ENCODE measurements around the gene KCNJ12.
"Not testable (repeated sequence)": the region's sequence is repeated elsewhere in the genome, so short reads cannot be mapped to it uniquely, and the experiment has no call there.

The KCNJ12 gene

DNA sequence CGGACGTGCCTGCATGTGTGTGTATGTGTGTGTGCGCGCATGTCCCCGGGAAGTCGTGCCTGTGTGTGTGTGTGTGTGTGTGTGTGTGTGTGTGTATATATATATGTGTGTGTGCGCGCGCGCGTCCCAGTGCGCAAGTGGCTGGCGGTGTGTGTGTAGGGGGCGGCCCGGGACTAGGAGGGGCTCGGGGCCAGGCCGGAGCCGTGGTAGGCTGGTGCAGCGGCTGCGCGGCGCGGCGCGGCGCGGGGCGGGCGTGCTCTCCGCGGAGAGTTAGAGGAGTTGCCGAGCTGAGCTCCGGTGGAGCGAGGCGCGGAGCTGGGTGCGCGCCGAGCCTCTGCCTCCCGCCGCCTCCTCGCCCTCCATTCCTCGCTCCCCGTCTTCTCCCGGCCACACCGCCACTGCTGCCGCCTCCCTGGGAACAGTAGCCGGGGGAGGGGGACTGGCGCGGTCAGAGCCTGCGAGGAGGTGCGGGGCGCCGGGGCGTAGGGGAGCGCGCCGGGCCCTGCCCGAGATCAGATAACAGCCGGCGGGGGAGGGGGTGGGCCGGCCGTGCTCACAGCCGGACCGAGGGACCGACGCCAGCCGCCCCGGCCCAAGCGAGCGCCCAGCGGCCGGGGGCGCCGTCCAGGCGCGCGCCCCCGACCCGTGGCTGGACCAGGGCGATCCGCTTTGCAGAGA lies at the start of gene KCNJ12:
KCNJ12 (plus strand) TSS at position 277 of the 678 bp plus-strand sequence. CDS start 38,986 bp downstream, outside the sequence.
- no peak for DNase-seq (ENCODE audit: low spot score)

DNA sequence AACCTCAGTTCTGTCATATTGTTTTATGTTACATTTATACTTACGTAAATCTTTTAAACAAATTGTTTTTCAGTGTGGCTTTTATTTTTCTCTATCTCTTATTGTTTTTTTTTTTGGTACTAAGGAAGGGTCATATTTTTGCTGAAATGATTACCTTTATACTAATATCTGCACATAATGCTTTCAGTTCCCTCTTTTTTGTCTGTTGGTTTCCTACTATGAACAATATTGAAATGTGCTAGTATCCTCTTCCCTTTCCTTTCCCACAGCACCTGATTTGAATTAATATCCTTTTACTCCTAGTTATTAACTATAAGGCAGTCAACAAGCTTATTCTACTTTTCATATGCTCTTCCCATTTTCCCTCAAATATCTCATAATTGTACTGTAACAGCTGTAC lies 48.2 kb upstream of the KCNJ12 start:
- not testable (repeated sequence) for DNase-seq (ENCODE audit: low spot score)

DNA sequence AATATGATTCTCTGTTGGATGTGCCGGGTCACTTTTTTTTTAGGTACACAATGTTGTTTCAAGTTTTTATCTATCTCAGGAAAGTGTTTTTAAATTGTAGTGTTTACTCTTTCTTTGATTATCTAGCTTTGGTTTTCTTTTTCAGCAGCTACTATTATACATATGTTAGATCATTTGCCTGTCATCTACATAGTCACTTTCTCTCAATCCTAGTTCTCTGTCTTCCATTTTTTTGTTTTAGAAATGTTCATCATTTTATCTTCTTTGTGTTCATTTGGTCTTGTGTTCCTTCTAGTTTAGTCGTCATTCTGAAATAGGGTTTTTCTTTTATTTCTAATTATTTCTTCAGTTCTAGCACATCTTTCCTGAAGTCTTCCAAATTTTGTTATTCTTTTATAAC lies 47.4 kb upstream of the KCNJ12 start:
- DNase-seq (ENCODE audit: low spot score) = not testable (repeated sequence)

DNA sequence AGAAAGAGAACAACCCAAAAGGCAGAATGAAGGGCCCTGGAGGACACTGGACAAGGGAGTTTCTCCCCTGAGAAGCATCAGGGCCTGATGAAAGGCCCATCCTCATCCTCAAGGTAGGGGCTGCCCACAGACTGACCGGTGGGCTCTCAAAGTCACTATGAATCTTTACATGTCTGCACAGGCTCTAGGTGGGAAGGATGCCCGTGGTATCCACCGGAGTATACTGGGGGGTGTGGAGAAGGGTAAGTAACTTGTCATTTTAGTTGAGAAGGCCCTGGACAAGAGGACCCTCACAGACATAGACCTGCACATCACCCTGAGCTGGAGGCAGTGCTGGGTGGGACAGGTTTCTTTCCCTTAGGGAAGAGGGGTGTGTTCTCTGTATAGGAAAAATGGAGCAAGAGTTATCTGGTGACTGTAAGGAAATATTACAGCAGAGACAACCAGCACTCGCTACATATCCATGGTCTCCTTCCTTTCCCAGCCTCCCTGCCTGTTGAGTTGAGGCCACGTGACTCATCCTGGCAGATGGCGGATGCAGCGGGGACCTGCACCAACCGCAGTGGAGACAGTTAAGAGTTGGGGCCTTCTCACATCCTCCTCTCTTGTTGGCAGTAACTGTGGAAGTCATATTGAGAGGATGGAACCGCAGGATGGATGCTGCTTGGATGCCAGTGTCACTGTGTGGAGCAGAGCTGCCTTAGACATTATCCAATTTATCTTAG lies 45.6 kb upstream of the KCNJ12 start:
- no peak for DNase-seq (ENCODE audit: low spot score)

DNA sequence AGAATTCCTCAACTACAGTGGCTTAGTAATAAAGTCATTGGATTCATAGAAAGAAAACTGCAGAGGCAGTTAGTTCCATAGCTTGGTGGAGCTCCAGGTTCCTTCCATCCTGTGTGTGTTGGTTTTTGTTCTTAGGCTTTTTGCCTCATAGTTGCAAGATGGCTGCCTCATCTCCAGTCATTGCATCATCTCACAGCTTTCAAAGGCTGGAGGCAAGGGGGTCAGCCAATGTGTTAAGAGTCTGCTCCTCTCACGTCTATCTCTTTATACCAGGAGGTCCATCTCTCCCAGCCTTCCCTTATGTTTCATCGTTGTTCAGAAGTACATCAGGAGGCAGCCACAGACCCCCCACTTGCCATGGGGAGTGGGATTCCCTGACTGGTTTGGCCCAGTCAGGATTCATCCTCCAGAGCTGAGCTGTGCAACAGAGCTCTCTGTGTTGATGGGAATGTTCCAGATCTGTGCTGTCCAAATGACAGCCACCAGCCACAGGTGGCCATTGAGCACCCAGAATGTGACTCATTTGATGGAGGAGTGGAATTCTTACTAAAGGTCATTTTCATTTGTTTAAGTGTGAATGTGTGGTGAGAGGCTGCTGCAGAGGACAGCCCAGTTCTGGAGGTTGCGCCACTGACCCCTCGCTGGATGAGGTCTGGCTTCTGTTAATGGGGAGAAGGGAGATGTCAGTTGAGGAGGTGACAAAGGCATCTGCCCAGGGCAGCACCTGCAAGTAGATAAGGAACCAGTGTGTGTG lies 39.4 kb upstream of the KCNJ12 start:
- DNase-seq (ENCODE audit: low spot score) = not testable (repeated sequence)

DNA sequence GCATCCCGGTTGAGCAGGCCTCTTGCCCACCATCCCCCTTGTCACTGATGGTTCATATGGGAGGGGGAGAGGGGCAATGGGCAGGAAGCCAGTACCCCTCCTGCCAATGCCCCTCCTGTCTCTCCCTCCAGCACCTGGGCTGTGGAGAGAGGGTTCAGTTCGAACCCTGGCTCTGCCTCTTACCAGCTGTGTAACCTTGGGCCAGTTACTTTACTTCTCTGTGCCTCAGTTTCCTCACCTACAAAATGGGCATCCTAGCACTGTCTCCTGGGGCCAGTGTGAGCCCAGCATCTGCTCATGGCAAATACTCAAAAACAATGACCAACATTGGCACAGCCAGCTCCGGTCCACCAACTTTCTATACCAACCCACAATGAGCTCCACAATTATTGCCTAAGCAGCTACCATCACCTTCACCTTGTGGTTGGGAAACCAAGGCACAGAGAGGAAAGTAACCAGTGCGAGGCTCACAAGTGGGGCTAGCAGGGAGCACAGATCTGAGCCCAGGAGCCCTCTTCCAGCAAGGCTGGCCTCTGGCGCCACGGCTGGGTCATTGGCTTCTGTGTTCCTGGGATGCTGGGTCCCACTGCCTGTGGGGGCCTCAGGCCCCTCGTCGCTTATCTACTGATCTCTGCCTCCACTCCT lies 38.1 kb upstream of the KCNJ12 start:
- not testable (repeated sequence) for DNase-seq (ENCODE audit: low spot score)

DNA sequence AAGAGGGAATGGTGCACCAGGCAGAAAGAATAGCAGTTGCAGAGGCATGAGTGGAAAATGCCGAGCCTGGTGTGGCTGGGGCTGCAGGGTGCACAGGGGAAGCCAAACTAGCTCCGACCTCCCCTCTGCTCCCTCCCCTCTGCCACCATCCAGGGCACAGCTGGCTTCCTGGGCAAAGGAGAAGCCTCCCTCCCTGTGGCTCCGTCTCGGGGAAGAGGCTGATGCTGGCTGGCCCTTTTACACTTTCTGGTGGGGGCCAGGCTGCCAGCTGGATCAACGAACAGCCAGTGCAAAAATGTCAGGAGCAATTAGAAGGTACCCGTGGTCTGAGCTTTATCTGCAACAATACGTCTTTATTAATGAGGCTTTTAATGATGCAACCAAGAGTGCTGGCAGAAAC lies 37.1 kb upstream of the KCNJ12 start:
- no peak for DNase-seq (ENCODE audit: low spot score)

DNA sequence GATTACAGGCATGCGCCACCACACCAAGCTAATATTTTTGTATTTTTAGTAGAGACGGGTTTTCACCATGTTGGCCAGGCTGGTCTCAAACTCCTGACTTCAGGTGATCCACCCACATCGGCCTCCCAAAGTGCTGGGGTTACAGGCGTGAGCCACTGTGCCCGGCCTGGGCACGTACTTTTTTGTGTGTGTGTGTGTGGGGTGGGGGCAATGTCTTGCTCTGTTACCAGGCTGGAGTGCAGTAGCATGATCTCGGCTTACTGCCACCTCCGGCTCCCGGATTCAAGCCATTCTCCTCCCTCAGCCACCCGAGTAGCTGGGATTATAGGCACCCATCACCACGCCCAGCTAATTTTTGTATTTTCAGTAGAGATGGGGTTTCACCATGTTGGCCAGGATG lies 36.6 kb upstream of the KCNJ12 start:
- DNase-seq (ENCODE audit: low spot score) = not testable (repeated sequence)

DNA sequence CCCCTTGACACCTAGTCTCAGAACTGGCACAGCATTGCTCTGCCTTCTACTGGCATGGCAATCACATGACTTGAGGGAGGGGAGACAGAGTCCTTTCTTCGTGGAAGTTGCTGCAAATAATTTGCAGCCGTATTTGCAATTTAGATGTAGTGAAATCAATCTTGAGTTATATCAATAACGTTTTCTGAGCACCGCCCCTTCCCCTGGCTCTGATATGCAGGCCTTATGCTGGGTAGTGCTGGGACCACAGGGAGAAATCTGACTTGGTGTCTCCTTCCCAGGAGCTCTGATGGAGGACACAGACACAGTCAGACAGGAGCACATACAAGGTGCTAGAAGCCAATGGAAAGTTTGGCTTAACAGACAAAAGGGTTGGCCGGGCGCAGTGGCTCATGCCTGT lies 35.8 kb upstream of the KCNJ12 start:
- DNase-seq (ENCODE audit: low spot score) = not testable (repeated sequence)

DNA sequence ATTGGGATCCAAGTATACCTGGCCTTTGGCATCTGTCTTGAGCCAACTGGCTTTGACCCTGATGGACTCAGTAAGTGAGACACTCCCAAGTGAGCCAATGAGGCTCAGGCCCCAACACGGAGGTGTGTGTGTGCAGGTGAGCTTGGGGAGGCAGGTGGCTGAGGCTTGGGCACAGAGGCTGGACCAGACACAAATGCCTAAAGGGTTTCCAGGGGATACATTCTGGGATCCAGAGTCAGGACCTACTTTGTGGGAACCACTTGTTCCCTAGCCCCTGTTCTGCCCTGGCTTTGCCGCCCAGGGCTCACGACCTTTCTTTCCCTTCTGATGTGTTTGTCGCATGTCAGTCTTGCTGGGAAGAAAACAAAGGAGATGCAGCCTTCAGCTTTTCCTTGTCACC lies 34.9 kb upstream of the KCNJ12 start:
- not testable (repeated sequence) for DNase-seq (ENCODE audit: low spot score)

DNA sequence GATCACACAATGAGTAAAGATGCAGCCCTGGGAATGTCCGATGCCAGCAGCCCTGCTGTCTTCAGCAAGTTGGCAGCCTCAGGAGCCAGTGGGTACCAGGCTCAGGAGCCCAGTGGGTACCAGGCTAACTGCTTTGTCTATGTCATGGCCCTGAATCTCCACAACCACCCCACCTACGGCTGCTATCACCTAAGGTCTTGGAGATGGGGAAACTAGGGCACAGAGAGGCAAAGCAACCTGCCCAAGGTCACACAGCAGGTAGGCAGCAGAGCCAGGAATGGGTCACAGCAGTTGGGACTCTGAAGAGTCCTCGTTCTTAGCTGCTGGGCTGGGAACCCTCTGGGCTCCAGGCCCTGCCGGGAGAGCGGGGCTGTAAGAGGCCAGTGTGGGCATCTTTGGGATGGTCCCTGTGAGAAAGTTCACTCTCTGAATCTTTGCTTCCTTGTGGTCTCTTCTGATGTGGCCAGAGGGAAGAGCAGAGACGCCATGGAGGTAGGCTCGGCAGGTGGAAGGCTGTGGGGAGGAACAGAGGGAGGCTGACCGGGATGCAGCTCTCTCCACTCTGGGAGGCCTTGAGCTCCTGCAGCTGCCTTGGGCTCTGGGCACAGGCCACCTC lies 34.1 kb upstream of the KCNJ12 start:
- DNase-seq (ENCODE audit: low spot score) = not testable (repeated sequence)

DNA sequence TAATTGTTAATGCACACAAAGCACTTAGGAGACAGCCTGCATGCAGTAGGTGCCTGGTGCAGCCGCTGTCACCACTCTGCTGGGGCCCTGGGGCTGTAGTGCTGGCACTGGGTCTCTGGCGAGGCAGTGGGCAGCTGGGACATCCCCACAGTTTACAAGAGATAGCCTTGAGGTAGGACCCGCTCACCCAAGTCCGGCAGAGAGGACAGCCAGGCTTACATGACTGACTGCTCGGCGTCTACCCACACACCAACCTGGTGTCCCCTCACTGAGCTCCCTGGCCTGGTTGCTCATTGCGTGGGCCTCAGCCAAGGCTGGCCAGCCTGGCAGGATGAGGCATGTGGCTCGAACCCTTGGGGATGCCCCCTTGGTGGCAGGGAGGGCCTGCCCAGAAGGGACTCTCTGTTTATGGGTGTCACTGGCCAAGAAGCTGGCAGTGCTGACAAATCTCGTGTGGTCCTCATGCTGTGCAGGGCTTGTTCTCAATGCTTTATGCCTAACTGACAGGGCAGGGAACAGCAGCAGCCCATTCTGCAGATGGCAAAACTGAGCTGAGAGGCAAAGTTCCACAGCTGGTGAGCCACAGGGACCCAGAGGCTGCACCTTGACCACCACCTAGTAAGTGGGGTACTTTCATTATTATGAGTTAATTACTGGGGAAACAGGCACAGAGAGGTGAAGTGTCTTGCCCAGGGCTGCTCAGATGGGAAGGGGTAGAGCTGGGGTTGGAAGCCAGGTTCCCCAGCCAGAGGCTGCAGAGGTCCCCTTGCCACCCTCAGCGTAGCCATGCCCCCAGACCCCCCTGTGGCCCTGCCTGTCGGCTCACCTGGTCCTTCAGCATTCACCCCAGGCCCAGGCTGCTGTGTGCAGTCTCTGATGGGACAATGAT lies 32.9 kb upstream of the KCNJ12 start:
- not testable (repeated sequence) for DNase-seq (ENCODE audit: low spot score)

DNA sequence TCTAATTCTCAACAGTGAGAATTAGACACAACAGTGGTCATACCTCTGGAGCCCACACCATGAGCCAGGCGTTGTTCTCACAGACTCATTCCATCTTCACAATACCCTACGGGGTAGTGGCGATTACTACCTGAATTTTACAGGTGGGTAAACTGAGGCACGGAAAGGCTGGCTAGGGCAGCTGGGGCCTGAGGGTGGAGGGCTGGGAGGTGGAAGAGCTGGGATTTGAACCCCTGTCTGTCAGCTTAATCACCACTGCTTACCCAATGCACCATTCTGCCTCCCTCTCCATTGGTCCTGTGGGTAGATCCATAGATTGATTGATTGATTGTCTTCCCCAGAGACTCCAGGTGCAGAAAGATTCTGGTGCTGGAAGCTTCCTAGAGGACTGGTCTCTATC lies 31.4 kb upstream of the KCNJ12 start:
- not testable (repeated sequence) for DNase-seq (ENCODE audit: low spot score)

DNA sequence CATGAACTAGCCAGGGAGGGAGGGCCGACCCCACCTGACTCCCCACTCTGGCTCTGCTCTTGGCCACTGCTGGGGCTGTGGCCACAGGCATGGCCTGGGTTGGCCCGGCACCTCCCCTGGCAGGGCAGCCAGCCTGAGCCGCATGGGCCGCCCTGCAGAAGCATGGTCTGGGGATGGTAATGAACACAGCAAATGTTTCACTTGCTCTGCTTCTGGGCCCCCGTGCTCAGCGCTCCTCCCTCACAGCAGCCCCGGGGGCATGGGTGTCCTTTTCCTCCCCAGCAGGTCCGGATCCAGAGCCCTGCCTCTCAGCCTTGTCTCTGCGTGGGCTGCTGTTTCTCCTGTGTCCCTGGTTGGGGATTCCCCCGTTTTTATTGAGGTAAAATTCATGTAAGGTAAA lies 30.9 kb upstream of the KCNJ12 start:
- no peak for DNase-seq (ENCODE audit: low spot score)

DNA sequence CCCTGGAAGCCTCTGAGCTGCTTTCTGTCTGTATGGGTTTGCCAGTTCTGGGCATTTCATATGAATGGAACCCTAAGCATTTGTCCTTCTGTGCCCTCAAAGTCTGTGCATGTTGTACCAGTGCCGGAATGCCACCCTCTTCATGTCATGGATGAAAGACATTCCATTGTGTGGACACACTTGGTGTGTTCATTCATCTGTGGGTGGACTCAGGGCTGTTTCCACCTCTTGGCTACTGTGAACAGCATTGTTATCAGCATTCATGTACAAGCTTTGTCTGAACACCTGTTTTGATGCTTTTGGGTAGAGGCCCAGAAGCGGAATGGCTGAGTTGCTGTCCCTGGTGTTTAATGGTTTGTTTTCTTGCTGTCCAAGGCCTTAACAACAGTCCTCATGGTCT lies 30.1 kb upstream of the KCNJ12 start:
- not testable (repeated sequence) for DNase-seq (ENCODE audit: low spot score)

DNA sequence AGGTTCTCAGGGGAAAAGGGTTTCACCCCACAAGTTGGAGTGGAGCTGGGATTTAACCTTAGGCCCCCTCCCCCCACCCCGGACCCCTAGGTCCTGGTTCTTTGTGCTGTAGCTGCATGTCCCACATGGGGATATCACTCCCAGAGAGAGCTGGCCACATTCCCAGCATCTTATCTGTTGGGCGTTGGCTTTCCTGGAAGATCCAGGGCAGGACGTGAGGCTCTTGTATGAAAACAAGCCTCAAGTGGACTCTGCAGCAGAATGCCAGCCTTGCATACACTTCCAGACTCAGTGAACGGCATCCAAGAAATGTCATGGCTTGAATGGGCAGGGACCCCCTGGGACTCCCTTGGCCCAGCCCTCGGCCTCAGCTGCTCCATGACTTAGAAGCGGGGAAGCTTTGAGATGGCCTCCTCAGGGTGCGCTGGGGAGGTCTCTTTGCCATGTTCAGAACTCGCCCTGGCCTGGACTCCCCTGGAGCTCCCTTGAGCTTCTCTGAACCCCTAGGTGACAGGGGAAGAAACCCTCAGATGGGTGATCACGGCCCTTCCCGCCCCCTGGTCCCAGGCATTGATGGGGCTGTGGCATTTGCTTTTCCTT lies 29.4 kb upstream of the KCNJ12 start:
- not testable (repeated sequence) for DNase-seq (ENCODE audit: low spot score)

DNA sequence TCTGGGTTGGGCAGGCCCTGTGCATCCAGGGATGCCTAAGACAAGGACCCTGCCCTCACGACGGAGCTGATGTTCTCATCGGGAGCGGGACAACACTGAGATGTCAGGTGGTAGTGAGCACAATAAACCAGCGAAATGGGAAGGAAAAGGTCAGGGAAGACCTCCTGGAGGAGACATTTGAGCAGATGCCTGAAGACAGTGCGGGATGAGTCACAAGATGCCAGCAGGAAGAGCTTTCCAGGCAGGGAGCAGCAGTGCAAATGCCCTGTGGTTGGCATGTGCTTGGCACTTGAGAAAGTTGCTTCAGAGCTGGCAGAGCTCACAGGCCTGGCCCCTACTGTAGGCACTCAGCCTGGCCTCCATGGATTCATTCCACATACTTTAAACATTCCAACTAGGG lies 28.5 kb upstream of the KCNJ12 start:
- DNase-seq (ENCODE audit: low spot score) = not testable (repeated sequence)

DNA sequence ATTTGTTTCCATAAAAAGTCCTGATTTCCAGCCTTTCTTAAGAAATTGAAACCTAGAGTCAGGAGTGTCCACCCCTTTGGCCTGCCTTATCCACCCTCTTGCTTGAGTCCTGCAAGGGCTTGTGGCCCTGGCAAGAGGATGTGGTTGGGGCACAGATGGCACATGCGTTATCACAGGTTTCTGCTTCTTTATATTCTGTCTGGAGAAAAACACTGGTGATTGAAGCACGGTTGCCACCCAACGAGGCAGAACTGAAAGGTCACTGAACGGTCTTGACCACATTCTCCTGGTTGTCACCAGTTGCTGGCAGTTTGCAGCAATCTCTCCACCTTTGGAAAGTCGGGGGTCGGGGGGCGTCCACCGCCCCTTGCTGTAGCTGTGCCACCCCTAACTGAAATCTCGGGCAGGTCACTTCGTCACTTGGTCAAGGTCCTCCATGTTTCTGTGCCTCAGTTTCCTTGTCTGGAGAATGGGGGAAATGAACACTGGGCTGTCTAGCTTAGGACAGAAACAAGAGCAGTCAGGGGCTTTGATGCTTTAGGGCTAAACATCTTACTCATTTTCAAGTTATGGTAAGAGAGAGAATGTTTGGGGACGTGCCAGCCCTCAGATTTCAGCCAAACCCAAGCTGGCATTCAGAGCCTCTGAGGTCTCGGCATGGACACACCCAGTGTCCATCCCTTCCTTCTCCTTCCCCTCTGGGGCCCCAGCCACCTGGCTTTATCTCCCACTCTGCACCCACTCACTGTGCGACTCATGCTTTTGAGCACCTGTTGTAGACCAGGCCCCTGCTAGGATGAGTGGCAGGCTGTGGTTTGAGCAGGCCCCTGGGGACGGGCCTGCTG lies 27.9 kb upstream of the KCNJ12 start:
- DNase-seq (ENCODE audit: low spot score) = not testable (repeated sequence)

DNA sequence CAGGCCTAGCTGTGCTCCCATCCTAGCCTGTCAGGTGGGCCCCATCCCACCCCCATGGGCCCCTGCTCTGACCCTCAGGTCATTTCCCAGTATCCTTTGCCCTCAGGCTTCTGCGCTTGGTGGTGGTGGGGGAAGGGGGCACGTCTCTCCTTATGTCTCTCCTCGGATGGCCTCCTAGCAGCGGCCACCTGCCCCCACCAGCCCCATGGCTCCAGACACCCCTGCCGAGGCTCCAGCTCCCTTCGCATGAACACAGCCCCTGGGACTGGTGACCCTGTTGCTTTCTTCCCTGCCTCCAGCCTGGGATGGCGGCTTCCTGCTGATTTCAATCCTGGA lies 27.3 kb upstream of the KCNJ12 start:
- not testable (repeated sequence) for DNase-seq (ENCODE audit: low spot score)
